Panc1 (cell line): ENCODE measurements around the gene VWA5B1. TPM values are rescaled to one million over a fixed set of nuclear protein-coding genes. Genes with fewer than 3 reads are reported as not detected.

Source experiments
- ATAC-seq: fragments of 200-7000 bp; cut with Tn5 transposase; 2 replicates; pipeline ENCODE4 v1.9.1; 2020; ENCODE audit warnings: mild to moderate bottlenecking, moderate library complexity
- BruUV-seq: library from RNA; stranded (reverse); fragments of 400-500 nt; replicated peaks from 2 replicates; lab custom pipeline; 2021; lab: Mats Ljungman, UMichigan
- CTCF ChIA-PET: fragments of 300-600 bp; sonication (Branson Sonifier 250); formaldehyde crosslinking; loops from one replicate; lab custom pipeline; 2022; ENCODE audit warnings: antibody characterized with exemption; lab: Charles Lee
- POLR2A ChIA-PET: fragments of 300-600 bp; sonication (Branson Sonifier 250); formaldehyde crosslinking; loops from one replicate; lab custom pipeline; 2022; ENCODE audit warnings: antibody characterized with exemption; lab: Charles Lee
- DNase-seq: peaks from one replicate; pipeline ENCODE4 v3.0.0-alpha.2; 2010; ENCODE audit warnings: low read depth, low spot score
- H3K27ac ChIP-seq: 2 replicates; pipeline ENCODE4 v1.5.1; 2011; ENCODE audit warnings: mild to moderate bottlenecking, low read length, inconsistent platforms
- H3K27me3 ChIP-seq: fragments of 200-500 bp; sonication (Bioruptor generic); 2 replicates; pipeline ENCODE4 v1.6.0; 2014; ENCODE audit warnings: low read length, inconsistent platforms; ENCODE audit not compliant: control insufficient read depth, insufficient read depth
- H3K36me3 ChIP-seq: fragments of 200-500 bp; sonication (Bioruptor generic); 2 replicates; pipeline ENCODE4 v1.5.1; 2014; ENCODE audit warnings: inconsistent platforms, mild to moderate bottlenecking, low read length, moderate library complexity; ENCODE audit not compliant: control insufficient read depth, insufficient read depth
- H3K4me1 ChIP-seq: 2 replicates; pipeline ENCODE4 v1.5.1; 2011; ENCODE audit warnings: inconsistent platforms, mild to moderate bottlenecking, low read length, moderate library complexity; ENCODE audit not compliant: control insufficient read depth, insufficient read depth
- H3K4me3 ChIP-seq, 2 experiments: 2 replicates each; pipeline ENCODE4 v1.5.1; 2011 to 2012; ENCODE audit warnings: low read depth in 2 of 2, low read length in 2 of 2, mild to moderate bottlenecking in 2 of 2, inconsistent platforms in 1 of 2, moderate library complexity in 1 of 2
- H3K9me3 ChIP-seq: fragments of 200-500 bp; sonication (Bioruptor generic); 2 replicates; pipeline ENCODE4 v1.5.1; 2014; ENCODE audit warnings: low read depth, mild to moderate bottlenecking, inconsistent platforms, low read length, moderate library complexity; ENCODE audit not compliant: control insufficient read depth, insufficient read depth
- POLR2AphosphoS5 ChIP-seq: IDR thresholded peaks from 2 replicates; pipeline ENCODE4 v1.6.1; 2012; ENCODE audit warnings: mild to moderate bottlenecking, low read depth, low read length, moderate library complexity
- SIN3A ChIP-seq: IDR thresholded peaks from 2 replicates; pipeline ENCODE4 v1.6.1; 2012; ENCODE audit warnings: low read depth, mild to moderate bottlenecking, low read length, moderate library complexity, borderline replicate concordance; ENCODE audit not compliant: insufficient read depth
- TCF7L2 ChIP-seq: IDR thresholded peaks from 2 replicates; pipeline ENCODE4 v1.6.1; 2011; ENCODE audit warnings: mild to moderate bottlenecking, low read depth, low read length, inconsistent platforms
- in situ Hi-C: cut with HindIII; loops from 2 replicates; pipeline ENCODE4 v1.10.0; 2016; ENCODE audit warnings: low sequenced_read_pairs, low pct_unique_long_range_greater_than_20kb
- intact Hi-C: fragments of 100-400 bp; cut with micrococcal nuclease; formaldehyde crosslinking; loops from one replicate; pipeline ENCODE4 v1.10.0; 2022; ENCODE audit not compliant: unreplicated experiment
- total RNA-seq: library from RNA; stranded (reverse); gene quantifications from one replicate; pipeline ENCODE4 v1.2.1, GENCODE V29; 2021; ENCODE audit not compliant: unreplicated experiment
- TF ChIP-seq, protein P1 (sequence below): fragments of 450-650 bp; IDR thresholded peaks from 2 replicates; pipeline ENCODE4 v1.5.1; 2017; ENCODE audit warnings: mild to moderate bottlenecking
- TF ChIP-seq, protein P2 (sequence below), 2 experiments: IDR thresholded peaks; 2 replicates each; pipeline ENCODE4 v1.6.1; 2011 to 2012; ENCODE audit warnings: low read depth in 2 of 2, control low read depth in 1 of 2, low read length in 1 of 2, mild to moderate bottlenecking in 1 of 2, moderate library complexity in 1 of 2; ENCODE audit not compliant: insufficient read depth in 1 of 2

VWA5B1 gene
- total RNA-seq, 1 experiment from 2014 or later, result not detected

DNA sequence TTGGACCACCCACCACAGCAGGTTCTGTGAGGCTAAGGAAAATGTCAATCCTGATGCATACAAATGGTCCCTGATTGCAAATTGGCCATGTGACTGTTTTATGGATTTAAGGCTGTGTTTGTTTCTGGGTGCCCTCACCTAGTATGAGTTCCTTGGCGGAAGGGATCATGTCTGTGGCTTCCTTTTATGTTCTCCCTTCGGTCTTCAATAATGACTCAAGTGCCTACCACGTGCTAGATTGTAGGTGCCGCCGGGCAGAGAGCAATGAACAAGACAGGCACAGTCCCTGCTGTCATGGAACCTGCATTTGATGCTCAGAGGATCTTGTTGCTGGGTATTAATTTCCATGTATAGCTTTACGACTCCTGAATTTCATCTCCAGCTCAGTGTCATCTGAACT is 9.8 kb upstream of the VWA5B1 start:
- CTCF ChIA-PET, result interaction anchor here (0.5 kb wide), 1 partner anchor 271 kb away, joined by 3 read pairs; no protein-coding TSS in a partner anchor
- peaks cover 18% of the 10 kb centered on the region for H3K27me3 ChIP-seq
- ATAC-seq, result no peak
- no peak for DNase-seq
- TF ChIP-seq SIN3A, result no peak
- no peaks in the 10 kb centered on the region for H3K9me3 ChIP-seq
- no TSS peak for BruUV-seq
- in situ Hi-C loops (no loop called here), intact Hi-C loops (no loop called here)
- H3K4me3 ChIP-seq, result no peak overlapping the region
- POLR2A ChIA-PET, result no interaction called here
- H3K36me3 ChIP-seq, result no peaks in the 10 kb centered on the region
- H3K4me1 ChIP-seq, result no peaks in the 10 kb centered on the region
- H3K27ac ChIP-seq, result no peak overlapping the region

DNA sequence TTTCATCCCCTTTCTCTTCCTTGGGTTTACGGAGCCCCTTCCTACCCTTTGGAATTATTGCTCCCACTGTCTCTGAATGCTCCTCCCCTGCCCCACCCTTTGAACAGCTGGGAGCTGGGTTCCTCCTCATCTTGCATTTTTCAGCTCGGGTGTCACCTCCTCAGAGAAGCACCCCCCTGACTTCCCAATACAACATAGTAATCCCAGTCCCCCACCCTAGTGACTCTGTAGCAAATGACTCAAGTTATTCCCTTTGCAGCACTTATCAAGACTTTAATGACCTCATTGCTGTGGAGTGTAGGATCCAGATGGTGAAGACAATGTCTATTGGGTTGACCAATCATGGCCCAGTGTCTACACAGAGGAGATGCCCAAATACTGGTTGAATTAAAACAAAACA is 8.9 kb upstream of the VWA5B1 start:
- Histone ChIP-seq H3K9me3 (no peaks in the 10 kb centered on the region), H3K4me1 (no peaks in the 10 kb centered on the region), H3K27ac (no peak overlapping the region), H3K4me3 (no peak overlapping the region), H3K36me3 (no peaks in the 10 kb centered on the region), H3K27me3 (peaks cover 16% of the 10 kb centered on the region)
- POLR2A ChIA-PET, result no interaction called here
- in situ Hi-C loops (no loop called here), intact Hi-C loops (no loop called here)
- BruUV-seq, result no TSS peak
- ATAC-seq (no peak), DNase-seq (no peak)
- TF ChIP-seq TCF7L2 (no peak), POLR2AphosphoS5 (no peak), SIN3A (no peak)
- TF ChIP-seq, protein P1, sequence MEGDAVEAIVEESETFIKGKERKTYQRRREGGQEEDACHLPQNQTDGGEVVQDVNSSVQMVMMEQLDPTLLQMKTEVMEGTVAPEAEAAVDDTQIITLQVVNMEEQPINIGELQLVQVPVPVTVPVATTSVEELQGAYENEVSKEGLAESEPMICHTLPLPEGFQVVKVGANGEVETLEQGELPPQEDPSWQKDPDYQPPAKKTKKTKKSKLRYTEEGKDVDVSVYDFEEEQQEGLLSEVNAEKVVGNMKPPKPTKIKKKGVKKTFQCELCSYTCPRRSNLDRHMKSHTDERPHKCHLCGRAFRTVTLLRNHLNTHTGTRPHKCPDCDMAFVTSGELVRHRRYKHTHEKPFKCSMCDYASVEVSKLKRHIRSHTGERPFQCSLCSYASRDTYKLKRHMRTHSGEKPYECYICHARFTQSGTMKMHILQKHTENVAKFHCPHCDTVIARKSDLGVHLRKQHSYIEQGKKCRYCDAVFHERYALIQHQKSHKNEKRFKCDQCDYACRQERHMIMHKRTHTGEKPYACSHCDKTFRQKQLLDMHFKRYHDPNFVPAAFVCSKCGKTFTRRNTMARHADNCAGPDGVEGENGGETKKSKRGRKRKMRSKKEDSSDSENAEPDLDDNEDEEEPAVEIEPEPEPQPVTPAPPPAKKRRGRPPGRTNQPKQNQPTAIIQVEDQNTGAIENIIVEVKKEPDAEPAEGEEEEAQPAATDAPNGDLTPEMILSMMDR, result no peak
- CTCF ChIA-PET, result no interaction called here

DNA sequence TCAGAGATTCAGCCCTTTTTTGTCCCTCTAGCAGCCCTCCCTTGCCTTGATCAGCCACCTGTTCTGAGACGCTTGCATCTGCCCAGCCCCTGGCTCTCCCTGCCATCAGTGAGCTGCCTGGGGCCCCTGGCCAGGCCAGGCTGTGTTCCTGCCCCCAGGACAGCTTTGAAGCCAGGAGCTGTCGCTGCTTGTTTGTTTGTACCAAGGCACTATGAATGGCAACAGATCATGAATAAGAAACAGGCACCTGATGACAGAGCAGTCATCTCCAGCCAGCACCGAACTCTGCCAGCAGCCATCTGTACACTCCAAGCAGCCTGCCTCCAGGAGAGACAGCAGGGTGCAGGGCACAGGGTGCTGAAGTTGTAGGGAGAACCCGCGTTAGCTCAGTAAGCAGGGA is 8.1 kb upstream of the VWA5B1 start:
- CTCF ChIA-PET, result no interaction called here
- no TSS peak for BruUV-seq
- H3K4me3 ChIP-seq, result no peak overlapping the region

More for the DNA sequence above, 8.1 kb upstream of the VWA5B1 start:
- no peak overlapping the region for H3K27ac ChIP-seq
- H3K27me3 ChIP-seq, result peaks cover 13% of the 10 kb centered on the region; the same call in 1 of the 2 replicates
- POLR2A ChIA-PET, result no interaction called here
- H3K4me1 ChIP-seq, result no peaks in the 10 kb centered on the region
- intact Hi-C loops, result no loop called here
- H3K9me3 ChIP-seq, result no peaks in the 10 kb centered on the region
- ATAC-seq, result no peak
- TF ChIP-seq TCF7L2, result no peak
- TF ChIP-seq POLR2AphosphoS5, result no peak
- TF ChIP-seq SIN3A, result no peak
- TF ChIP-seq, protein P1, result no peak
- TF ChIP-seq, protein P2, sequence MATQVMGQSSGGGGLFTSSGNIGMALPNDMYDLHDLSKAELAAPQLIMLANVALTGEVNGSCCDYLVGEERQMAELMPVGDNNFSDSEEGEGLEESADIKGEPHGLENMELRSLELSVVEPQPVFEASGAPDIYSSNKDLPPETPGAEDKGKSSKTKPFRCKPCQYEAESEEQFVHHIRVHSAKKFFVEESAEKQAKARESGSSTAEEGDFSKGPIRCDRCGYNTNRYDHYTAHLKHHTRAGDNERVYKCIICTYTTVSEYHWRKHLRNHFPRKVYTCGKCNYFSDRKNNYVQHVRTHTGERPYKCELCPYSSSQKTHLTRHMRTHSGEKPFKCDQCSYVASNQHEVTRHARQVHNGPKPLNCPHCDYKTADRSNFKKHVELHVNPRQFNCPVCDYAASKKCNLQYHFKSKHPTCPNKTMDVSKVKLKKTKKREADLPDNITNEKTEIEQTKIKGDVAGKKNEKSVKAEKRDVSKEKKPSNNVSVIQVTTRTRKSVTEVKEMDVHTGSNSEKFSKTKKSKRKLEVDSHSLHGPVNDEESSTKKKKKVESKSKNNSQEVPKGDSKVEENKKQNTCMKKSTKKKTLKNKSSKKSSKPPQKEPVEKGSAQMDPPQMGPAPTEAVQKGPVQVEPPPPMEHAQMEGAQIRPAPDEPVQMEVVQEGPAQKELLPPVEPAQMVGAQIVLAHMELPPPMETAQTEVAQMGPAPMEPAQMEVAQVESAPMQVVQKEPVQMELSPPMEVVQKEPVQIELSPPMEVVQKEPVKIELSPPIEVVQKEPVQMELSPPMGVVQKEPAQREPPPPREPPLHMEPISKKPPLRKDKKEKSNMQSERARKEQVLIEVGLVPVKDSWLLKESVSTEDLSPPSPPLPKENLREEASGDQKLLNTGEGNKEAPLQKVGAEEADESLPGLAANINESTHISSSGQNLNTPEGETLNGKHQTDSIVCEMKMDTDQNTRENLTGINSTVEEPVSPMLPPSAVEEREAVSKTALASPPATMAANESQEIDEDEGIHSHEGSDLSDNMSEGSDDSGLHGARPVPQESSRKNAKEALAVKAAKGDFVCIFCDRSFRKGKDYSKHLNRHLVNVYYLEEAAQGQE (IDR thresholded peaks at IDR 0.05; ENCODE audit: insufficient read depth in 1 of 2, low read depth in 2 of 2, low read length in 1 of 2), result no peak
- no peaks in the 10 kb centered on the region for H3K36me3 ChIP-seq
- in situ Hi-C loops, result no loop called here
- DNase-seq, result no peak
